Spleen (tissue), 7 donors: ENCODE measurements around the gene ARHGAP45.

Source experiments
- POLR2A ChIP-seq, 3 donors: fragments of 450-650 bp; IDR thresholded peaks; one replicate each; pipeline ENCODE4 v1.5.1; 2017; ENCODE audit warnings: antibody characterized with exemption in 3 of 3, mild to moderate bottlenecking in 1 of 3
- POLR2AphosphoS5 ChIP-seq, 3 donors: sonication (generic); formaldehyde crosslinking; IDR thresholded peaks; one replicate each; pipeline ENCODE4 v1.5.1; 2017; ENCODE audit warnings: antibody characterized with exemption in 3 of 3
- TF ChIP-seq, protein P1 (sequence below), 11 experiments: fragments of 200-600 bp in 7 of 11; fragments of 450-650 bp in 4 of 11; sonication (generic) in 4 of 11; IDR thresholded peaks in 8 of 11; conservative IDR thresholded peaks in 3 of 11; 1 replicate in 7 of 11; 2 replicates in 4 of 11; pipeline versions ENCODE4 v1.4.0 to v1.8.0; 2016 to 2021; ENCODE audit warnings: antibody characterized with exemption in 11 of 11, inconsistent platforms in 4 of 11, mild to moderate bottlenecking in 1 of 11
- donor health status: DM: no; HTN: no; CAD: no; lungs with moderate emphysema.
- donor health status: DM: no; HTN: no; CAD: no.
- donor health status: DM: no; HTN: no; CAD: no.

GRCh38 chr19:1049106-1049505 is 17.9 kb upstream of the ARHGAP45 start:
- TF ChIP-seq POLR2A (IDR thresholded peaks at IDR 0.05), result no peak
- TF ChIP-seq, protein P1, sequence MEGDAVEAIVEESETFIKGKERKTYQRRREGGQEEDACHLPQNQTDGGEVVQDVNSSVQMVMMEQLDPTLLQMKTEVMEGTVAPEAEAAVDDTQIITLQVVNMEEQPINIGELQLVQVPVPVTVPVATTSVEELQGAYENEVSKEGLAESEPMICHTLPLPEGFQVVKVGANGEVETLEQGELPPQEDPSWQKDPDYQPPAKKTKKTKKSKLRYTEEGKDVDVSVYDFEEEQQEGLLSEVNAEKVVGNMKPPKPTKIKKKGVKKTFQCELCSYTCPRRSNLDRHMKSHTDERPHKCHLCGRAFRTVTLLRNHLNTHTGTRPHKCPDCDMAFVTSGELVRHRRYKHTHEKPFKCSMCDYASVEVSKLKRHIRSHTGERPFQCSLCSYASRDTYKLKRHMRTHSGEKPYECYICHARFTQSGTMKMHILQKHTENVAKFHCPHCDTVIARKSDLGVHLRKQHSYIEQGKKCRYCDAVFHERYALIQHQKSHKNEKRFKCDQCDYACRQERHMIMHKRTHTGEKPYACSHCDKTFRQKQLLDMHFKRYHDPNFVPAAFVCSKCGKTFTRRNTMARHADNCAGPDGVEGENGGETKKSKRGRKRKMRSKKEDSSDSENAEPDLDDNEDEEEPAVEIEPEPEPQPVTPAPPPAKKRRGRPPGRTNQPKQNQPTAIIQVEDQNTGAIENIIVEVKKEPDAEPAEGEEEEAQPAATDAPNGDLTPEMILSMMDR (IDR thresholded peaks at IDR 0.05 in 8 of 11, conservative IDR thresholded peaks at IDR 0.05 in 3 of 11), result no peak
- TF ChIP-seq POLR2AphosphoS5 (IDR thresholded peaks at IDR 0.05), result no peak
